SK-N-DZ (cell line): ENCODE measurements around the gene TMC2.
"Not testable (repeated sequence)": the region's sequence is repeated elsewhere in the genome, so short reads cannot be mapped to it uniquely, and the experiment has no call there.

Source experiments
- DNase-seq: peaks from one replicate; pipeline ENCODE4 v3.0.0-alpha.2; 2015; ENCODE audit warnings: low spot score
- small RNA-seq, 2 experiments: library from RNA; depleted of rRNA; stranded (forward); fragments of <200 nt; gene quantifications; one replicate each; pipeline ENCODE3, GENCODE V24; 2014

The TMC2 gene

DNA sequence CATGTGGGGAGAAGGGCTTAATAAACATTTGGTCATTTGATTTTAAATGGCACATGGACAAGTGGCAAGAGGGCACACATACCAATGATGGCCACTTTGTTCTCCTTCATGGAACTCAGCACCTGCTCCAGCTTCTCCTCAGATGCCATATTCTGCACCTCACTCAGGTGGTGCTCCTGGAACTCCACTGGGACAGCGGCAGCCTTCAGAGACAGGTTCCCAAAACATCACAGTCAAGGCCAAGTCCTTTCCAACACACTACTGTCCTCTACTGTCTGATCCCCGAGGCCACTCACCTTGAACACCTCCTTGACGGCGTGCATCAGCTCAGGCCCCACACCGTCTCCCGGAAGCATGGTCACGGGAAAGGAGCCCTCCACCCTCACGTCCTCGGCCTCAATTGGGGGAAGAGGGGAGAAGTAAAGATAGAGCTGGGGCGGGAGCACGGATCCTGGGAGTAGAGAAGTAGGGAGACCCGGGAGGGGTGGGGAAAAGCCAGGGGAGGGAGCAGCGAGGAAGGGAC lies 127.1 kb downstream of the TMC2 start:
- DNase-seq = no peak

DNA sequence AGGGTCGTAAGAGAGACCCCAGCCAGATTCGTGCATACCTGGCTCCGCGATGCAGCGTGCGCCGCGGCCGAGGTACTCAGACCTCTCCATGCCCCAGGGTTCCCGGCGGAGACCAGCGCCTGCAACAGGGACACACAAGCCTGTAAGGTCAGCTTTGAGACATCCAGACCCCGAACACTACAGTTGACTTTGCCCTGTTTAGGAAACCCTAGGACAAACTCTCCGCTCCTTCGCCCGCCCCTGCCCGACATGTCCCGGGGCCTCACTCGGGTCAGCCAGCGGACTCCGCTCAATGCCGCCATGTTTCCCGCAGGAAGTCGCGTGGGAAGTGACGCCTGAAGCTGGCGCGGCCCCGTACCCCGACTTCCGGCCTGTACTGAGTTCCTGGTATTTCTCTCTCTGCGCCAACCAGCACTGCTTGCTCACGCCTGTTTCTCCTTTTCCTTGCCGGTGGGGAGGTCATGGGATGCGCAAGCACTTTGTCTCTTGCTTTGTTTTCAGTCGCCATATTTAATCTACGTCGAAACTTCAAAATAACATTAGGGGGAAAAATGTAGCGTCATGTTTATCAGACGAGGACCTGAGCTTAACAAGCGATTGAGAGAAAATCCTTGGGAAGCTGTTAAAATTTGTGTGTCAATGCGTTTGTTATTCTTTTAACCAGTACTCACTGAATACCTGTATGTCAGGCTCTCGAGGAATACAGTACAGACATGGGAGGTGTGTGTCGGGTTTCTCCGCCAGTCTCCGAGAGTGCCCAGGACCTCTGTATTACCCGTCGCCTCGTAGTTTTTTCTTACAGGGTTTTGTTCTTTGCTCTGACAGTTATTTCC lies 127.7 kb downstream of the TMC2 start, which contains the start of gene IDH3B:
Gene IDH3B (minus strand): TSS at position 330 of the 833 bp plus-strand sequence. CDS start 28 bp downstream, at position 302.
- peak; percentile 93 for DNase-seq

GRCh38 chr20:2671977-2672376 lies 135.6 kb downstream of the TMC2 start:
- DNase-seq = no peak

DNA sequence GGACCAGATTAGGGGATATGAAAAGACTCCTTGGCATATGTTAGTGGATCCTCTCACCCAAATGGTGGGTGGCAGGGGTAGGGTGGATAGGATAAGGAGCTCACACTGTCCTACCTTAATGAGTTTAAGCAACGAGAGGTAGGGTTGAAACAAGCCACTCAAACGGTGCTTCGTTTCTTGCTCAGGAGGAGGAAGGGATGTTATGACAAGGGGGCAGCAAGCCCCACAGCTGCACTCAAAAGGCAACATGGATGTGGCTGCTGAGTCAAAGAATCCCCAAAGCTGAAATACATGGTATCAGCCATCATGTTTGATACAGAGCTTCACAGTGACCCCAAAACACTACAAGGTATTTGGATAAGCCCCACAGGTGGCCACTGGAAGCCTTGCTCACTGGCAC lies 136.1 kb downstream of the TMC2 start:
- DNase-seq = no peak

GRCh38 chr20:2673453-2673852 lies 137.1 kb downstream of the TMC2 start:
- no peak for DNase-seq

DNA sequence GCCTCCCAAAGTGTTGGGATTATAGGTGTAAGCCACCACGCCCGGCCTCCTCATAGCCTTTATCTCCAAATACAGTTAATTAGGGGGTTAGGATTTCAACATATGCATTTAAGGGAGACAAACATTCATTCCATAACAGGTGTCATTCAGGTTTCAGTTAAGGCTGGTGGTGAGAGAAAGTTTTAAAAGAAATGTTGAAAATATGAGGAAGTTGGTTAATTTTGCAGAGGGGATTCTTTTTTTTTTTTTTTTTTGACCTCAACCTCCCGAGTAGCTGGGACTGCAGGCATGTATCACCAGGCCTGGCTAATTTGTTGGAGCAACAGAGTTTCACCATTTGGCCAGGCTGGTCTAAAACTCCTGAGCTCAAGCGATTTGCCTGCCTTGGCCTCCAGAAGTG lies 143.7 kb downstream of the TMC2 start:
- no peak for DNase-seq

GRCh38 chr20:2682040-2682439 lies 145.7 kb downstream of the TMC2 start:
- DNase-seq = not testable (repeated sequence)

DNA sequence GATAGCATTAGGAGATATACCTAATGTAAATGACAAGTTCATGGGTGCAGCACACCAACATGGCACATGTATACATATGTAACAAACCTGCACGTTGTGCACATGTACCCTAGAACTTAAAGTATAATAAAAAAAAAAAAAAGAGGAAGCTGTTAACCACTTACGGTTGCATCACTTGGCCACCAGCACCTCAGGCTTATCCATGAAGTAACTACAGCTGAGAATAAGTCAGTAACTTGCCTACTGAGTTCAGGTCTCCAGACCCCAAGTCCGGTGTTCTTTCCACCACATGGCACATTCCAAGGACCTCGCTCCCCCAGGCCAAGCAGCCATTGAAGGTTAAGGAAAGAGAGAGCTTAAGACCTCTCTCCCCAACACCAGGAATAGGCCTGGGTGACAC lies 148.4 kb downstream of the TMC2 start:
- DNase-seq = not testable (repeated sequence)

DNA sequence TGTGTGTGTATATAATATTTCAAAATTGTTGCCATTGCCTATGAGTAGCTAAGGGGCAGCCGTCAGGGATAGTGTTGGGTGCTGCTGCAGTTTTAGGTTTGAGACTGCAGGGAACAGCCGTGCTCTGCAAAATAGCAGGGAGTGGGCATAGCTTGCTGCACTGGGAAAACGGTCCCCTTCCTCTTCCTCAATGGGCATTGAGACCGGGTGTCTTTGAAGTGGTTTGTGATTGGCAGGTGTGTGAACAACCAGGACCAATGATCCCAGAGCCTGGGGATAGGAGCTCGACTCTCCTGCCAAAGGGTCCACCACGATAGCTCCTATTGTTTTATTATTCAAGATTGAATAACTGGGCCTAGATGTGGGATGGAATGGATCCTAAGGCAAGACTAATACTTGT lies 151.1 kb downstream of the TMC2 start:
- DNase-seq = no peak

GRCh38 chr20:2688041-2688591 lies 151.7 kb downstream of the TMC2 start:
- no peak for DNase-seq

- no peak for DNase-seq
Measured at GRCh38 chr20:2690213-2690612, 153.8 kb downstream of the TMC2 start.

GRCh38 chr20:2690718-2691117 lies 154.3 kb downstream of the TMC2 start:
- no peak for DNase-seq

DNA sequence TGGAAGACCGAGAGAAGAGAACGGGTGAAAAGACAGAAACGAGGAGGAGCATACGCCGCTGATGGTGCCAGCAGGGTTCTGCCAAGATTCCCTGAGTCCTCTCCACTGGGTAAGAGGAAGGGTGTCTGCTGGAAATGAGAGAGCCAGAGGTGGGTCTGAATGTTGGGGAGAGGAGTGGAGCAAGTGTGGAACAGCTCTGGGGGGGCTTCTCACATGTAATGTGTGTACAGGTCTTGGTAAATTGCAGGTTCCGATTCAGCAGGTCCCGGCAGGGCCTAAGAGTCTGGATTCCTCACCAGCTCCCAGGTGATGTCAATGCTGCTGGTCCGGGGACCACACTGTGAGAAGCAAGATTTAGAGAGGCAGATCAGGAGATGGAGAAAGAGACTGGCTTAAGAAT lies 154.8 kb downstream of the TMC2 start:
- no peak for DNase-seq

Small RNA genes within 50 kb of the gene (small RNA-seq; reads per million reads assigned to genes)
- gene SNORA51 (0 reads per million in 2 experiments), gene SNORD110 (0 reads per million in 2 experiments), gene SNORD56 (0 reads per million in 2 experiments), gene SNORD57 (0 reads per million in 2 experiments), gene SNORD86 (0 reads per million in 2 experiments)
